CD4-positive, alpha-beta T cell (primary cell): ENCODE measurements around the gene TENM4. TPM values are rescaled to one million over a fixed set of nuclear protein-coding genes. Genes with fewer than 3 reads are reported as not detected.

Experiments
- ATAC-seq: fragments of 200-7000 bp; cut with Tn5 transposase; one replicate; pipeline ENCODE4 v1.10.0; 2022; ENCODE audit warnings: mild to moderate bottlenecking; ENCODE audit not compliant: poor library complexity
- CTCF ChIA-PET: fragments of 350-600 bp; sonication (Branson Sonifier 250); formaldehyde crosslinking; loops from one replicate; lab custom pipeline; 2021; ENCODE audit warnings: antibody characterized with exemption, inconsistent platforms; lab: Charles Lee
- POLR2A ChIA-PET: fragments of 350-600 bp; sonication (Branson Sonifier 250); formaldehyde crosslinking; loops from one replicate; lab custom pipeline; 2021; ENCODE audit warnings: antibody characterized with exemption, inconsistent platforms; lab: Charles Lee
- DNase-seq, 14 experiments: peaks; one replicate each; pipeline ENCODE4 v3.0.0-alpha.2; 2013 to 2020; ENCODE audit warnings: mixed read lengths in 2 of 14
- H3K27ac ChIP-seq, 2 donors: one replicate each; pipeline versions ENCODE4 v1.5.1 to v1.7.0; 2013; ENCODE audit warnings: low read length in 2 of 2, low read depth in 1 of 2, mild to moderate bottlenecking in 1 of 2
- H3K27me3 ChIP-seq, 2 experiments: 1 replicate in 1 of 2; 2 replicates in 1 of 2; pipeline versions ENCODE4 v1.6.1 to v1.7.0; 2013; ENCODE audit warnings: low read length in 2 of 2, control low read depth in 1 of 2, mild to moderate bottlenecking in 1 of 2, moderate library complexity in 1 of 2; ENCODE audit not compliant: insufficient read depth in 2 of 2, control insufficient read depth in 1 of 2
- H3K36me3 ChIP-seq: one replicate; pipeline ENCODE4 v1.6.1; 2013; ENCODE audit warnings: low read length, control low read depth; ENCODE audit not compliant: insufficient read depth
- H3K4me1 ChIP-seq: one replicate; pipeline ENCODE4 v1.6.1; 2013; ENCODE audit warnings: low read length, control low read depth; ENCODE audit not compliant: insufficient read depth
- H3K4me3 ChIP-seq: one replicate; pipeline ENCODE4 v1.5.1; 2013; ENCODE audit warnings: mild to moderate bottlenecking, low read length, moderate library complexity
- H3K9me3 ChIP-seq, 2 experiments: 1 replicate in 1 of 2; 2 replicates in 1 of 2; pipeline versions ENCODE4 v1.6.1 to v1.7.0; 2013; ENCODE audit warnings: low read length in 2 of 2, mild to moderate bottlenecking in 2 of 2, control low read depth in 1 of 2, moderate library complexity in 1 of 2; ENCODE audit not compliant: control insufficient read depth in 1 of 2, insufficient read depth in 1 of 2
- H3K27ac Mint-ChIP-seq: one replicate; pipeline ENCODE4 v1.8.0; 2020; ENCODE audit warnings: mixed read lengths
- H3K27me3 Mint-ChIP-seq: one replicate; pipeline ENCODE4 v1.8.0; 2021; ENCODE audit warnings: mixed read lengths
- H3K36me3 Mint-ChIP-seq: one replicate; pipeline ENCODE4 v1.8.0; 2021; ENCODE audit warnings: low read depth, mixed read lengths
- H3K4me1 Mint-ChIP-seq: one replicate; pipeline ENCODE4 v1.8.0; 2021; ENCODE audit warnings: low read depth, mixed read lengths
- H3K4me3 Mint-ChIP-seq: one replicate; pipeline ENCODE4 v1.8.0; 2020; ENCODE audit warnings: mild to moderate bottlenecking, mixed read lengths
- H3K9me3 Mint-ChIP-seq: one replicate; pipeline ENCODE4 v1.8.0; 2020; ENCODE audit warnings: mixed read lengths
- CTCF ChIP-seq: fragments of 200-600 bp; IDR thresholded peaks from one replicate; pipeline ENCODE4 v1.8.0; 2022; ENCODE audit warnings: antibody characterized with exemption, mild to moderate bottlenecking
- intact Hi-C, 2 experiments: fragments of 100-400 bp; cut with DNase I in 1 of 2; cut with micrococcal nuclease in 1 of 2; formaldehyde crosslinking; loops; one replicate each; pipeline versions ENCODE4 v1.15.1 to v1.9.0; 2023 to 2025; cut with DNase I, micrococcal nuclease
- total RNA-seq, 174 experiments: library from RNA in 2 of 174; stranded (reverse) in 2 of 174; gene quantifications; one replicate each; pipeline ENCODE4 v1.2.3 and lab custom pipeline; 2021 to 2026

Gene TENM4
- total RNA-seq, 2 experiments from 2014 or later, result 0.22 to 0.31 TPM

GRCh38 chr11:78737891-78738290 is 702.9 kb downstream of the TENM4 start:
- Histone ChIP-seq H3K27ac (no peak overlapping the region), H3K4me3 (no peak overlapping the region), H3K4me1 (no peaks in the 10 kb centered on the region), H3K9me3 (no peaks in the 10 kb centered on the region), H3K36me3 (no peaks in the 10 kb centered on the region), H3K27me3 (no peaks in the 10 kb centered on the region)
- intact Hi-C loops, result no loop called here
- H3K9me3 Mint-ChIP-seq, result no peaks in the 10 kb centered on the region
- no peak overlapping the region for H3K4me3 Mint-ChIP-seq
- ATAC-seq, result no peak
- DNase-seq, result no peak
- no peaks in the 10 kb centered on the region for H3K36me3 Mint-ChIP-seq
- H3K27me3 Mint-ChIP-seq, result no peaks in the 10 kb centered on the region
- no peak for TF ChIP-seq CTCF
- H3K4me1 Mint-ChIP-seq, result no peaks in the 10 kb centered on the region
- no peak overlapping the region for H3K27ac Mint-ChIP-seq
- ChIA-PET POLR2A (no interaction called here), CTCF (no interaction called here)

- ATAC-seq (no peak), DNase-seq (no peak)
- no peaks in the 10 kb centered on the region for H3K27me3 ChIP-seq
- no peaks in the 10 kb centered on the region for H3K9me3 ChIP-seq
- H3K4me1 ChIP-seq, result no peaks in the 10 kb centered on the region
- ChIA-PET CTCF (no interaction called here), POLR2A (no interaction called here)
- Mint-ChIP-seq H3K27ac (no peak overlapping the region), H3K4me1 (no peaks in the 10 kb centered on the region), H3K4me3 (no peak overlapping the region), H3K27me3 (no peaks in the 10 kb centered on the region), H3K9me3 (no peaks in the 10 kb centered on the region), H3K36me3 (no peaks in the 10 kb centered on the region)
- intact Hi-C loops, result no loop called here
- no peak for TF ChIP-seq CTCF
- no peak overlapping the region for H3K4me3 ChIP-seq
- H3K27ac ChIP-seq, result no peak overlapping the region
- H3K36me3 ChIP-seq, result no peaks in the 10 kb centered on the region
Measured at GRCh38 chr11:78737301-78737700, 703.5 kb downstream of the TENM4 start.

GRCh38 chr11:78735711-78736110 is 705.1 kb downstream of the TENM4 start:
- H3K36me3 ChIP-seq, result no peaks in the 10 kb centered on the region
- Mint-ChIP-seq H3K27me3 (no peaks in the 10 kb centered on the region), H3K4me3 (no peak overlapping the region), H3K9me3 (no peaks in the 10 kb centered on the region), H3K4me1 (no peaks in the 10 kb centered on the region), H3K36me3 (no peaks in the 10 kb centered on the region), H3K27ac (no peak overlapping the region)
- no peak for ATAC-seq
- no peak for DNase-seq
- no peak overlapping the region for H3K27ac ChIP-seq
- H3K9me3 ChIP-seq, result no peaks in the 10 kb centered on the region
- no peak overlapping the region for H3K4me3 ChIP-seq
- intact Hi-C loops, result no loop called here
- ChIA-PET POLR2A (no interaction called here), CTCF (no interaction called here)
- no peaks in the 10 kb centered on the region for H3K4me1 ChIP-seq
- TF ChIP-seq CTCF, result no peak
- H3K27me3 ChIP-seq, result no peaks in the 10 kb centered on the region
